ENCODE results near the gene PER3.

PER3 gene

GRCh38 chr1:7871136-7871535 is 87.0 kb downstream of the PER3 start:
- no peak for DNase-seq (ENCODE audit: low read depth in 3 of 3)

- no peak for DNase-seq (ENCODE audit: low read depth in 3 of 3)
These were observed 90.0 kb downstream of the PER3 start for GRCh38 chr1:7873801-7874795.

- no peak for DNase-seq (ENCODE audit: low read depth in 3 of 3)
These were observed 93.9 kb downstream of the PER3 start for GRCh38 chr1:7878027-7878426.

DNA sequence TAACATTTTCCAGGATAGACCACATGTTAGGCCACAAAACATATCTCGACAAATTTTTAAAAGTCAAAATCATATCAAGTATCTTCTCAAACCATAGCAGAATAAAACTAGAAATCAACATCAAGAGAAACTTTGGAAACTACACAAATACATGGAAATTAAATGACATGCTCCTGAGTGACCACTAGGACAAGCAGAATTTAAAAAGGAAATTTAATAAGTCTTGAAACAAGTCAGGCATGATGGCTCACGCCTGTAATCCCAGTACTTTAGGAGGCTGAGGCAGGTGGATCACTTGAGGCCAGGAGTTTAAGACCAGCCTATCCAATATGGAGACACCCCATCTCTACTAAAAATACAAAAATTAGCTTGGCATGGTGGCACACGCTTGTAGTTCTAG is 95.1 kb downstream of the PER3 start:
- no peak for DNase-seq (ENCODE audit: low read depth in 3 of 3)

- no peak for DNase-seq (ENCODE audit: low read depth in 3 of 3)
These were observed 100.7 kb downstream of the PER3 start for GRCh38 chr1:7884757-7885156.

GRCh38 chr1:7885513-7886404 is 101.7 kb downstream of the PER3 start:
- no peak for DNase-seq (ENCODE audit: low read depth in 3 of 3)

- no peak for DNase-seq (ENCODE audit: low read depth in 3 of 3)
These were observed 102.3 kb downstream of the PER3 start for GRCh38 chr1:7886405-7886745.

DNA sequence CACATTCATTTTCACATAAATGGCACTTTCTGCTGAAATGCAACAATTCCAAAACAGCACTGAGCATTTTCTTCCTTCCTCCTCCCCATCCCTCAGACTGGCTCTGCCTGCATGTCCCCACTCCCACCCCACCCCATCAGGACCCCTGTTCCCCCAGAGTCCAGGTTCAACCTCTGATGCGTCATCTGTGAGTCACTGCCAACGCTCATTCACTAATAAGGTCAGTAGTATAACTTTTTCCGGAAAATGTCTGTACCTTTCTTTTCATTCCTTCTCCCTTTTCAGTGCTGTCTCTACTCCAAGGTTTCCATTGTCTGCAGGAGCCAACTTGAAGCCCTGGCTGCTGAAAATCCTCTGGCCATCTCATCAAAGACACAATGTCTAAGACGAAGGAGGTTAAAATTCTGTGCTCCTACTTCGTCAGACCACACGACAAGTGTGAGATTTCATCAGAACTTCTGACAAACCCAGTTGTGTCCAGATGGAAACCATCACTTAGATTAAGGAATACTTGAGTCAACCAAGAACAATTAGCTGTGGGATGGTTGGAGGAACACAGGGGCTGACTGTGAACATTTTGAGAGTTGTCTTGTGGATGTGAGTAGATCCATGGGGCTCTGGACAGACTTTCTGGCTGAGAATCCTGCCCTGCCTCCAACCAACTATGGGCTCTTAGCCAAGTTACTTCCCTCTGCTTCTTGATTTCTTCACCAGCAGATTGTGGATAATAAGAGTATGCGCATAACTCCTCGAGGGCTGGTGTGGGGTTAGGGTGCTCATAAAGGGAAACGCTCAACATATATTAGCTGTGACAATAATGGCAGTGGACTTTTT is 104.4 kb downstream of the PER3 start:
- DNase-seq (ENCODE audit: low read depth in 3 of 3), result no peak

- no peak for DNase-seq (ENCODE audit: low read depth in 3 of 3)
These were observed 106.8 kb downstream of the PER3 start for GRCh38 chr1:7890853-7891252.

GRCh38 chr1:7891804-7892203 is 107.7 kb downstream of the PER3 start:
- no peak for DNase-seq (ENCODE audit: low read depth in 3 of 3)

DNA sequence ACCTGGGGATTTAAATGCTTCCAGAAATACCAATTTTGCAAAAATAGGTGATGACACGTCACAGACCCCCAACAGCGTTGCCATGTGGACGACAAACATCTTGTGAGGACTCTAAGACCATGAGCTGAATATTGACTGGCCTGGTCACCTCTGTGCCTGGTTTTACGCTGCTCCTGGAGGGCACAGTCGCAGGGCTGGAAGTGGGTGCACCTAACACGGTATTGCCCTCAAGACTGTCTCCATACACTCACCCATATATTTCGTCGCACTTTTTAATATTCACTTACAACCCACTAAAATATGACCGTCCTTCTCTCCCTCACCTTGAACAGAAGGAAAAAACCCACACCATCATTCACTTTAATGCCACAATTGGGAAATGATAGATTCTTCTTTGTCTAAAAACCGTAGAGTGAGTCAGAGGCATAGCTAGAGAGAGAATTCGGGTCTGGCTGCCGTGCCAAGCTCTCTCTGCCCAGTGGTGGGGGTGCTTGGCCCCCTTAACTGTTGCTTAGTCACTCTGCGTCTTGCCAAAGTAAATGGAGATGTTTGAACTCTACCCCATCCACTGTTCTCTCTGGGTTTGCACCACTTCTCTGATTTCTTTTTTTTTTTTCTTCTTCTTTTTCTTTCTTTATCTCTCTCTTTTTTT is 109.6 kb downstream of the PER3 start:
- no peak for DNase-seq (ENCODE audit: low read depth in 3 of 3)

All from stimulated activated CD4-positive, alpha-beta T cell treated with anti-CD3 and anti-CD28 coated beads, TNF-alpha, amount 100 ng/mL, for 4 hours (primary cell).